ENCODE results near the gene LRRC26.

LRRC26 gene

GRCh38 chr9:137181680-137182079, 11.8 kb upstream of the LRRC26 start:
- no peak for DNase-seq

GRCh38 chr9:137180491-137180890, 10.6 kb upstream of the LRRC26 start:
- no peak for DNase-seq

- no peak for DNase-seq
Measured at GRCh38 chr9:137179761-137180160, 9.9 kb upstream of the LRRC26 start.

- DNase-seq, result no peak
Measured at GRCh38 chr9:137178939-137179630, 9.2 kb upstream of the LRRC26 start.

GRCh38 chr9:137178201-137178938, 8.5 kb upstream of the LRRC26 start:
- no peak for DNase-seq

GRCh38 chr9:137176302-137177182, 6.7 kb upstream of the LRRC26 start:
- DNase-seq, result peak; percentile 46

- DNase-seq, result no peak
Measured at GRCh38 chr9:137175345-137175961, 5.6 kb upstream of the LRRC26 start.

GRCh38 chr9:137174722-137175293, 5.0 kb upstream of the LRRC26 start:
- DNase-seq, result no peak

GRCh38 chr9:137173796-137174664, 4.2 kb upstream of the LRRC26 start:
- no peak for DNase-seq

GRCh38 chr9:137172901-137173795, 3.3 kb upstream of the LRRC26 start:
- DNase-seq, result no peak

- no peak for DNase-seq
Measured at GRCh38 chr9:137171149-137171900, 1.5 kb upstream of the LRRC26 start.

GRCh38 chr9:137170486-137171148, 766 bp upstream of the LRRC26 start:
- DNase-seq, result no peak

- DNase-seq, result no peak
Measured at GRCh38 chr9:137168904-137169856, 671 bp downstream of the LRRC26 start.

GRCh38 chr9:137168573-137168903, 1.3 kb downstream of the LRRC26 start:
- DNase-seq, result no peak

- DNase-seq, result no peak
Measured at GRCh38 chr9:137167747-137168572, 1.9 kb downstream of the LRRC26 start.

- no peak for DNase-seq
Measured at GRCh38 chr9:137167277-137167746, 2.5 kb downstream of the LRRC26 start.

All from activated CD4-positive, alpha-beta T cell treated with anti-CD3 and anti-CD28 coated beads for 48 hours (primary cell).